ENCODE results near the gene ITGA8.

DNA sequence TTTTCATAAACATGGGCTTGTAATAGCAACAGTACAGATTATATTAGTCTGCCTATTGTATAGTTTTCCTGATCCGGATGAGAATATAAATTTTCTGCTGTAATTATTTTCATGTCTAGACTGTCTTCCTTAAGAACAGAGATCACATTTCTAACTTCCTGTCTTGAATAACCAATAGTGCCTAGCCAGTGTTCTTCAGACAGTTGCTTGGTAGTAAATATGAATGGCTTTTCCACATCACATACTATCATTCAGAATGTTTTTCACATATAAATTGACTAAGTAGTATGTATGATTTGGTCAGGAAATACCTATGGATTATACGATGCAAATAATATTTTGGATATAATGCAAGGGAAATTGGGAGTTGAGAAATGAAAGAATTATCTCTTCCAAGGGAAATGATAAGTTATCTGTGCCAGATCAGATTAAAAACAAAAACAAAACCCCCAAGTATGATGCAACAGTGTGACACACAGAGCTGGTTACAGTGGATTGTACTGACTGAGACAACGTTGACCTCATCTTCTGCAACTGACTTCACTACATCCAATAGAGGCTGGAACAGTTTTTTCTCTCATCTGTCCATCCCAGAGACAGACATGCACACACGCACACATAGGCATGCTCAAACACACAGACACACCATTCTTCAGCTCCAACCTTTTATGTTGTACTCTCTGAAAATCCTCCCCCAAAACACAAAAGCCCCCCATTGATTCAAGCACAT lies 16.4 kb downstream of the ITGA8 start:
- TF ChIP-seq, protein P1, sequence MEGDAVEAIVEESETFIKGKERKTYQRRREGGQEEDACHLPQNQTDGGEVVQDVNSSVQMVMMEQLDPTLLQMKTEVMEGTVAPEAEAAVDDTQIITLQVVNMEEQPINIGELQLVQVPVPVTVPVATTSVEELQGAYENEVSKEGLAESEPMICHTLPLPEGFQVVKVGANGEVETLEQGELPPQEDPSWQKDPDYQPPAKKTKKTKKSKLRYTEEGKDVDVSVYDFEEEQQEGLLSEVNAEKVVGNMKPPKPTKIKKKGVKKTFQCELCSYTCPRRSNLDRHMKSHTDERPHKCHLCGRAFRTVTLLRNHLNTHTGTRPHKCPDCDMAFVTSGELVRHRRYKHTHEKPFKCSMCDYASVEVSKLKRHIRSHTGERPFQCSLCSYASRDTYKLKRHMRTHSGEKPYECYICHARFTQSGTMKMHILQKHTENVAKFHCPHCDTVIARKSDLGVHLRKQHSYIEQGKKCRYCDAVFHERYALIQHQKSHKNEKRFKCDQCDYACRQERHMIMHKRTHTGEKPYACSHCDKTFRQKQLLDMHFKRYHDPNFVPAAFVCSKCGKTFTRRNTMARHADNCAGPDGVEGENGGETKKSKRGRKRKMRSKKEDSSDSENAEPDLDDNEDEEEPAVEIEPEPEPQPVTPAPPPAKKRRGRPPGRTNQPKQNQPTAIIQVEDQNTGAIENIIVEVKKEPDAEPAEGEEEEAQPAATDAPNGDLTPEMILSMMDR (conservative IDR thresholded peaks at IDR 0.05; ENCODE audit: low read depth, low read length): no peak
- no peak for TF ChIP-seq POLR2A (IDR thresholded peaks at IDR 0.05; ENCODE audit: low read depth, low read length)
- TF ChIP-seq, protein P2, sequence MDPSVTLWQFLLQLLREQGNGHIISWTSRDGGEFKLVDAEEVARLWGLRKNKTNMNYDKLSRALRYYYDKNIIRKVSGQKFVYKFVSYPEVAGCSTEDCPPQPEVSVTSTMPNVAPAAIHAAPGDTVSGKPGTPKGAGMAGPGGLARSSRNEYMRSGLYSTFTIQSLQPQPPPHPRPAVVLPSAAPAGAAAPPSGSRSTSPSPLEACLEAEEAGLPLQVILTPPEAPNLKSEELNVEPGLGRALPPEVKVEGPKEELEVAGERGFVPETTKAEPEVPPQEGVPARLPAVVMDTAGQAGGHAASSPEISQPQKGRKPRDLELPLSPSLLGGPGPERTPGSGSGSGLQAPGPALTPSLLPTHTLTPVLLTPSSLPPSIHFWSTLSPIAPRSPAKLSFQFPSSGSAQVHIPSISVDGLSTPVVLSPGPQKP (IDR thresholded peaks at IDR 0.05; ENCODE audit: borderline replicate concordance, low read depth, low read length): no peak
